ENCODE results near the gene POPDC2.
"Not testable (repeated sequence)": the region's sequence is repeated elsewhere in the genome, so short reads cannot be mapped to it uniquely, and the experiment has no call there.

Gene POPDC2

DNA sequence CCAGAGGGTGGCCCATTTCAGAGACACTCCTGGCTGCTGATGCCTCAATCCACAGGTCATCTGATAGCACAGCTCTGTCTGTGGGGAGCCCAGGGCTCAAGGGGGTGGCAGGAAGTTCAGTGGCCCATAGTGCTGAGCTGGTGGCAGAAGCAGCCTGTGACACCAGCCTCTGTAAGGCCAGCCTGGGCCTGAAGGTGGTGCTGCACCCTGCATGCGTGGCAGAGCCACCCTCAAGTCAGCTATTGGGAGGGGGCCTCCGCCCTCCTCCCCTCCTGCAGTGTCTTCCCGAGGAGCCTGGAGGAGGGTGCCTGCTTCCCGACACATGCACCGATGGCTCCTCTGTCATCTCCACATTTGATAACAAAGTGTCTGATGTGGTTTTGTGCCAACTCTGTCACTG, 59.7 kb downstream of the POPDC2 start:
- DNase-seq (ENCODE audit: low read depth) = no peak
- H3K4me3 ChIP-seq (ENCODE audit: low read length) = no peak overlapping the region
- peak; percentile 34 for TF ChIP-seq CTCF (conservative IDR thresholded peaks at IDR 0.05; ENCODE audit: low read length)

DNA sequence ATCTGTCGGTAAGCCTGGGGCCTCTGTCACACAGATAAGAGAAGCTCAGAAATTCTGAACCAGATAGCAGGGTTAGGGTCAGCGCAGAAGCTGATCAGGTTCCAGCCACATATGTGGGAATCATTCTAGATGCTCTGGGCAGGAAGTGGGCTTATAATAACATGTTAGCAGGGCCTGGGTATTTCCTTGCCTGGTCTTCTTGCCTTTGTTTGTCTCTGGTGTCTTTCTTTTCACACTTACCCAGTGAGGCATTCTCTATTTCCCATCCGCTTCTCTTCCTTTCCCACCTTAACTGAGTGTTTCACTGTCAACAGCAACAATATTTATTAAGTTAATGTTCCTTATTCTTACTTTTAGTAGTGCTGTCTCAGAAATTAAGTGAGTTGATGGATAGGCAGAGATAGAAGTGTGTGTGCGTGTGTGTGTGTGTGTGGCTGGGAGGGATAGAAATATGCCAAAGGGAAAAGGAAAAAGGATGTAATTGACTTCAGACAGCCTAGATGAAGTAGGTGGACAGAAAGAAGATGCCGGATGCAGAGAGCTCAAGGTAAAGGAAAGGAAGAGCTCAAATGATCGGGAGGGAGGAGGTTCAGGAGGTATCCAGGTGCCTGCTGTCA, 60.7 kb downstream of the POPDC2 start:
- no peak for DNase-seq (ENCODE audit: low read depth)
- H3K4me3 ChIP-seq (ENCODE audit: low read length) = no peak overlapping the region
- TF ChIP-seq CTCF (conservative IDR thresholded peaks at IDR 0.05; ENCODE audit: low read length) = no peak

- no peak for DNase-seq (ENCODE audit: low read depth)
- TF ChIP-seq CTCF (conservative IDR thresholded peaks at IDR 0.05; ENCODE audit: low read length) = no peak
Measured at GRCh38 chr3:119598410-119599098, 61.8 kb downstream of the POPDC2 start.

GRCh38 chr3:119597548-119598288, 62.7 kb downstream of the POPDC2 start, which contains the start of gene PLA1A:
Gene PLA1A, plus strand, starts transcription at chr3:119597885. Its CDS starts 29 bp downstream, at chr3:119597914.
- H3K4me3 ChIP-seq (ENCODE audit: low read length) = no peak within 1 kb of the TSS
- TF ChIP-seq CTCF (conservative IDR thresholded peaks at IDR 0.05; ENCODE audit: low read length) = no peak
- no peak for DNase-seq (ENCODE audit: low read depth)

More at GRCh38 chr3:119598410-119599098, 61.8 kb downstream of the POPDC2 start:
- no peak overlapping the region for H3K4me3 ChIP-seq (ENCODE audit: low read length)

DNA sequence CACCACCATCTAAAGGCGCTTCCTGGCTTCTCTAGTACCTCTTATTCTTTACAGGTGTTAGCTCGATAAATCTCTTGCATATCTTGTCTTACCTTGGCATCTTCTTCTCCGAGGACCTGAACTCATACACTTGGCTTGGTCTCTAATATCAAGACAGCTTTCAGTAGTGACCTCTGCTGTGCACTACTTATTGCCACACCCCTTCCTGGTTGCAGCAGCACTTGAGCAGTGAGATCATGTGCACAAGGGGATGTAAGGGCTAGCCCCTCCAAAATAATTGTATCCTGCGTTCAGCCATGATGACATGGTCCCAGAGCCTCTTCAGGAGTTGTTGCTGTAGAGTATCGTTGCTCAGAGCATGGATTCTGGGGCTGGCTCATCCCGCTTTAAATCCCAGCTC, 64.0 kb downstream of the POPDC2 start:
- TF ChIP-seq CTCF (conservative IDR thresholded peaks at IDR 0.05; ENCODE audit: low read length) = no peak
- H3K4me3 ChIP-seq (ENCODE audit: low read length) = no peak overlapping the region
- DNase-seq (ENCODE audit: low read depth) = no peak

- DNase-seq (ENCODE audit: low read depth) = no peak
- H3K4me3 ChIP-seq (ENCODE audit: low read length) = peak overlapping the region; percentile 43
- no peak for TF ChIP-seq CTCF (conservative IDR thresholded peaks at IDR 0.05; ENCODE audit: low read length)
Measured at GRCh38 chr3:119595639-119596334, 64.6 kb downstream of the POPDC2 start.

GRCh38 chr3:119594929-119595328, 65.5 kb downstream of the POPDC2 start:
- not testable (repeated sequence) for H3K4me3 ChIP-seq (ENCODE audit: low read length); DNase-seq (ENCODE audit: low read depth)
